HPDE6-E6E7 (cell line): Measurements from ENCODE around the gene SLC22A23.
"Not testable (repeated sequence)": the region's sequence is repeated elsewhere in the genome, so short reads cannot be mapped to it uniquely, and the experiment has no call there.

Experiments used
- DNase-seq: peaks from one replicate; pipeline ENCODE4 v3.0.0; 2011; ENCODE audit warnings: missing footprints; ENCODE audit errors: extremely low spot score

Gene SLC22A23

DNA sequence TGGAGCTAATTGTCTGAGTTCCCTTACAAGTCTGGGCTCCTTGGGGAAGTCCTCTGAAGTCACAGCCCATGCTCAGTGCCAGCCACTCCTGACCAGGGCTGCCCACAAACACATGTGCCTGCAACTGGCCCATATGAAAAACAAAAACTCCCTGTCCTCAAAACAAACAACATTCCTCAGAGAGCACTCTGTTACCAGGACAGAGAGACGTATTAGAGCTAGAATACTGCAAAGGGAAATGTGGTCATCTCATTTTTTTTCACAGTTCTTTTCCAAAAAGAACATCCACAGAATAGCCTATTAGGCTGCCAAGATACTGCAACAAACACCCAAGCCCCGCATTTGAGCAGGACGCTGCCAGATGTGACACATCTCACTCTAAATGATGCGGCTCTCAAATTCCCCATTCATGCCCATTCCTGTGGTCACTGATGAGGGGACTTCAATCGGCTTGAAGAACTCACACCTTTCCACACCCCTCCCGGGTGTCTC lies 71.1 kb downstream of the SLC22A23 start:
- no peak for DNase-seq

DNA sequence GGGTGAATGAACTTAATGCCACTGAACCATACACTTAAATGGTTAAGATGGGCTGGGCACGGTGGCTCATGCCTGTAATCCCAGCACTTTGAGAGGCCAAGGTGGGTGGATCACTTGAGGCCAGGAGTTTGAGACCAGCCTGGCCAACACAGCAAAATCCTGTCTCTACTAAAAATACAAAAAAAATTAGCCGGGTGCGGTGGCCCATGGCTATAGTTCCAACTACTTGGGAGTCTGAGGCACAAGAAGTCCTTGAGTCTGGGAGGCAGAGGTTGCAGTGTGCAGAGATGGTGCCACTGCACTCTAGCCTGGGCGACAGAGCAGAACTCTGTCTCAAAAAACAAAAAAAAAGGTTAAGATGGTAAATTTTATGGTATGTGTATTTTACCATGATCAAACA lies 71.7 kb downstream of the SLC22A23 start:
- not testable (repeated sequence) for DNase-seq

DNA sequence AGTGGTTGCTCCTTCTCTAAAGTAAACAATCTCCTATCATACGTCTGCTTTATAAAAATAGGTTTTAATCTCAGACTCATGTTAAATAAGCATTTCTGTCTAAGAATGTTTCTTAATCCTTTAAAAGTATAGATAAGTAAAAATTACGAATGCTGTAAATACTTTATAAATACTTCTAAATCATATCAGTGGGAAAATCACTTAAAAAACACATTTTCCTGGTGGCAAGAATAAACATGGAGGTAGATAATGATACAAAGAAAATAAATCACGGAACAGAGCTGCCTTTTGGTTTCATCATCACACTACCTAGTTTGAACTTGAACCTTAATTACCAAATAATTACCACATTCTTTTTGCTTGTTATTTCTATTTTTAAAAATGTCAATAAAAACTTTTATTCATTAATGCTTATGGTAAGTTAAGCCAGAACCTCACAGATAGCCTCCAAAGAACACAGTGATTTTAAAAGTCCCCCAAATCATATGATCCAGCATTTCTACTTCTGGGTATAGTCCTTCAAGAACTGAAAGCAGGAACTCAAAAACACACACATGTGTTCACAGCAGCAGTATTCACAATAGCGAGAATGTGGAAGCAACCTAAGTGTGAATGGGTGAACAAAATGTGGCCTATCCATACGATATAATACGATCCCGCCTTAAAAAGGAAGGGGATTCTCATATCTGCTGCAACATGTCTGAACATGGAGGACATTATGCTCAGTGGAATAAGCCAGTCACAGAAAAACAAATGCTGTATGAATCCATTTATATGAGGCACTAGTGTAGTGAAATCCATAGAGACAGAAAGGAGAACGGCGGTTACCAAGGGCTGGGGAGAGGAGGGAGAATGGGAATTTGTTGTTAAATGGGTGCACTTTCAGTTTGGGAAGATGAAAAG lies 72.4 kb downstream of the SLC22A23 start:
- DNase-seq: no peak

GRCh38 chr6:3383525-3383924 lies 73.3 kb downstream of the SLC22A23 start:
- DNase-seq: no peak

GRCh38 chr6:3382326-3383279 lies 74.2 kb downstream of the SLC22A23 start:
- no peak for DNase-seq

DNA sequence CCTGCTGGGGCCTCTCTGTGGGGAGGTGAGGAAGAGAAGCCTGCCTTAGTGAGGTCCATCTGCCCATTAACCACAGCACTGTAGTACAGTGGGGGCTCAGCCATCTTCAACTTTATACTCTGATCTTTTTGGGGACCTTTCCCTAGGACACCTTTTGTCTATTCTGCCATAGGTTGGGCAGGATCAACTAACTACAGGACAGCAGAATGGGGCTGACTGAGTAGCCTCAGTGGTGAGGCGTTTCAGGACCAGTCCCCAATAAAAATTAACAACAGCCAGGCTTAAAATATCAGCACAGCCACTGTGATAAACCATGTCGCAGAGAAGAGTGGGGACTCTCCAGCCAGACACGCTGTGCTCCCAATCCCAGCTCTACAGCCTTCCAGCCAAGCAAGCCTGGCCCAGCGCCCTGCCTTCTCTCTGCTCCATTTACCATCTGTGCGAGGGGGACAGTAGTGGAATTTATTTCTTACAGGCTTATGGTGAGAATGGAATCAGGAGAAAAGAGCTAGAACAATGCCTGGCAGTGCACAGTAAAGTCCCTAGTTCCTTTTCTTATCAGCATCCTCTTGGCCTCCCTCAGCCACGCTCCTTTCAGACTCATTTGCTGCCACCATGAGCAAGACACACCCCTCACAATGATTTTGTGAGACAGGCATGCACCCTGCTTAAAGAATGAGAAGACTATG lies 75.5 kb downstream of the SLC22A23 start:
- no peak for DNase-seq

- DNase-seq: no peak
Measured at GRCh38 chr6:3380344-3381232, 76.3 kb downstream of the SLC22A23 start.

GRCh38 chr6:3379482-3380060 lies 77.3 kb downstream of the SLC22A23 start:
- DNase-seq: no peak

DNA sequence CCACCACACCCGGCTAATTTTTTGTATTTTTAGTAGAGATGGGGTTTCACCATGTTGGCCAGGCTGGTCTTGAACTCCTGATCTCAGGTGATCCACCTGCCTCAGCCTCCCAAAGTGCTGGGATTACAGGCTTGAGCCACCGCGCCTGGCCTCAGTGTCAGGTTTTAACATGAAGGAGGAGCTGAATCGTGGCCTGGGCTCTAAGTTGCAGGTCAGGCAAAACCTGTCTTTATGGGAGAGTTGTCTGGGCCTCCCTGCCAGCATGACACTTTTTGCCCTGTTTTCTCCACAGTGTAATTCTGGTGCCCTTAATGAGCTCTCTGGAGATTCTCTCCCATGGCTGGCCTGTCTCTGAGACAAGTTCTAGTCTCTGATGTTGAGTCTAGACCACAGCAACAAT lies 78.0 kb downstream of the SLC22A23 start:
- DNase-seq: not testable (repeated sequence)

- DNase-seq: not testable (repeated sequence)
Measured at GRCh38 chr6:3378398-3378782, 78.5 kb downstream of the SLC22A23 start.

DNA sequence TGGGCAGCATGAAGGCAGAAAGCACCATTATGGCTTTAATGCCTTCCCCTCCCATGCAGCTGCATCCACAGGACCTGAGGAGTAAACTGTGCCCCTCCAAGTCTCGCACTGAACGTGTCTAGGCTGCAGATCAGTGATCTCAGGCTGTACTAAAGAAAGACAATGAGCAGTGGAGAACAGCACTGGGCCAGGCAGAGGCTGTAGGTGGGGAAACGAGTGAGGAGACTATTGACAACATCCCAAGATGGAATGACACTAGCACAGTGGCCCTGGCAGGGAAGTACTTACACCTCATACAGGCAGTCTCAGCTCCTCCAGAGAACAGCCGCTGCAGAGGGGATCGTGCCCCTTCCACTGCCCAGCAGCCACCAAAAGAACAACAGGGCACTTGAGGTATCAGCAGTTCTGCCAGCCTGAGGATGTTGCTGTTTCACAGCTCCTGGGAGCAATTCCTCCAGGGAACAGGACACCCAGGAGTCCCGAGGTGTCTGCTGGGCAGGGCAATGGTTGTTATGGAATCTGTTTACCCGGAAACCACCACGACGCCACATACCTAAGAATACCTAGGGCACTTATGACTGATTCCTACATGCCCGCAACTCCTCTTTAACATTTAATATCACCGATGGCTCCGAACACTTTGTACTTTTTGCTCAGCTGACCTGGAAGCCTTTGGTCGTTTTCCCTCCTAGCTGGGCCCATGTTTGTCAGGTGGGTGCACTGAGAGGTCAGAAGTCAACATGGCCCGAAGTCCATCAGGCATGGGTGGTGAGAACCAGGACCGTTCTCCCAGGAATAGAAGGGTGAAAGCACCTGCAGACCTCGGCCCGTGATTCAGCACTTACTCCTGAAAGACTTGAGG lies 79.1 kb downstream of the SLC22A23 start:
- DNase-seq: no peak

- DNase-seq: no peak
Measured at GRCh38 chr6:3376893-3377535, 79.8 kb downstream of the SLC22A23 start.

DNA sequence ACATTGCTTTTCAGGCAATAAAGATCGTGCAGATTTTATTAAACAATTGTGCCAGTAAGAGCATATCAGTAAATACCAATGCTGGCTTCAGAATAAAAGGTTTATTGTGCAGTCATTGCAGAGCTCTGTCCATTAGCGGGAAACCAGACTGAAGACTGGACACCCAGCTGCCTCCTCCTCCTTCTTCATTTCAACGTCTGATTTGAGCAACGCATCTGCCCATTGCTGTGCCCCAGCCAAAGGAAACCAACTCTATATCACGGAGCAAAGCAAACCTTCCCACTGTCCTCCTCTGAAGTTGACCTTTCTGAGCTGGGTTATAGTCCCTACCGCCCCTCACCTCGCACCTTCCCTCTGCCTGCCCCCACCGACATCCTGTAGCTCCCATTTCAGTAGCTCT lies 80.8 kb downstream of the SLC22A23 start:
- no peak for DNase-seq

GRCh38 chr6:3373597-3374203 lies 83.2 kb downstream of the SLC22A23 start:
- no peak for DNase-seq

GRCh38 chr6:3372912-3373554 lies 83.8 kb downstream of the SLC22A23 start:
- no peak for DNase-seq

GRCh38 chr6:3372184-3372846 lies 84.5 kb downstream of the SLC22A23 start:
- DNase-seq: no peak

- DNase-seq: no peak
Measured at GRCh38 chr6:3371222-3371949, 85.5 kb downstream of the SLC22A23 start.
